GM13976 (cell line): ENCODE results near the gene JPT2.

Source experiments
- DNase-seq: peaks from one replicate; pipeline ENCODE4 v3.0.0; 2012; ENCODE audit warnings: low spot score
- CTCF ChIP-seq: IDR thresholded peaks from 2 replicates; pipeline ENCODE4 v1.5.1; 2012; ENCODE audit warnings: borderline replicate concordance, mild to moderate bottlenecking; ENCODE audit not compliant: insufficient read depth; ENCODE audit errors: extremely low read depth, missing control alignments, control extremely low read depth
- in situ Hi-C: fragments of 300-500 bp; cut with MboI; formaldehyde crosslinking; loops from one replicate; pipeline ENCODE4 v1.12.0; 2022; ENCODE audit warnings: low sequenced_read_pairs, mixed read lengths, inconsistent platforms; ENCODE audit not compliant: unreplicated experiment

The JPT2 gene

GRCh38 chr16:1740234-1740633, 62.2 kb downstream of the JPT2 start:
- no peak for TF ChIP-seq CTCF
- no peak for DNase-seq
- in situ Hi-C loops: no loop called here

GRCh38 chr16:1740781-1741490, 62.9 kb downstream of the JPT2 start:
- no peak for TF ChIP-seq CTCF
- DNase-seq: no peak
- in situ Hi-C loops: no loop called here

- no peak for DNase-seq
- in situ Hi-C loops: no loop called here
Measured at GRCh38 chr16:1741553-1742165, 63.6 kb downstream of the JPT2 start.

DNA sequence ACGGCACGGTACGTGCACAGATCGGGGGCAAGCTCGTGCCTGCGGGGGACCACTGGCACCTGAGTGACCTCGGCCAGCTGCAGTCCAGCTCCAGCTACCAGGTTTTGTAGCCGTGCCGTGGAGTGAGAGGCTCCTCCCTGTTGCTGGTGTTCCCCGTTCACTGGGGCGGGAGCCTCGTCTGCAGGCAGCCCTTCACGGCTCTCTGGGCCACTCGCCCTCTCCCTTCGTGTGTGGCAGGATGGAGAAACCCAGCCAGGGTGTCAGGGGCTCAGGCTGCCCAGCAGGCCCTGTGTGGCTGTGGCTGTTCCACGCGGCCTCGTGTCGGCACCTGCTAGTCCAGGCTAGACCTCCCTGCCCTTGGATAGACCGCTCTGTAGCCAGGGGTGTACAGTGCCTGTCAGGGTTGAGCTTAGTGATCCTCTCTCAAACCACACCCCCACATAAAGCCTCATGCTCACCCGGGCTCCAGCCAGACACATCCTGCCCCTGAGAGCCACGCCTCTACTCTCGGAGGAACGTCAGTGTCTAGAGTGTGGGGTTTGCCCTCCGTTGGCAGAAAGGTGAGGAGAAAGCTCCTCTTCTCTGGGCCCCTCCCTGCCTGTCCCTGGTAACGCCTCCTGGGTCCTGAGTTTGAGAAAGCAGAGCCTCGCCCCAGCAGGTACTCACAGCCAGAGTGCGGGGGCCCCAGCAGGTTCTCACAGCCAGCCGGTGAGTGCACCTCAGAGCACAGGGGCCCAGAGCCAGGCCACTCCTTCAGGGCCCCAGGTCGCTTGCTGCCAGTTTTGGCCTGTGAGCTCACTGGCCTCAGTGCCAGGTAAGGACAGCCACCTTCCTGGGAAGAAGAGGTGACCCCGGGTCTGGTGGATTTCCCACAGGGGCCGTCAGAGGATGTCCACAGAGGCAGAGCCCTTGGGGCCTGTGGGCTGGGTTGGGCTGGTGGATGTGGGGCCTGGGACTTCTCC, 65.6 kb downstream of the JPT2 start:
- in situ Hi-C loops: no loop called here
- TF ChIP-seq CTCF: no peak
- no peak for DNase-seq

More at GRCh38 chr16:1741553-1742165, 63.6 kb downstream of the JPT2 start:
- TF ChIP-seq CTCF: no peak

- DNase-seq: no peak
- TF ChIP-seq CTCF: no peak
- in situ Hi-C loops: no loop called here
Measured at GRCh38 chr16:1744338-1744840, 66.3 kb downstream of the JPT2 start.
